Colon (tissue), 2 donors: ENCODE data around the gene SLC29A3.
"Not testable (repeated sequence)": the region's sequence is repeated elsewhere in the genome, so short reads cannot be mapped to it uniquely, and the experiment has no call there.

ENCODE experiments used
- FAIRE-seq: peaks from 2 replicates; lab custom pipeline; 2012; peaks lifted over from hg19 to GRCh38; lab: Jason Lieb, UNC
- donor health status: control.
- donor health status: control.

Gene SLC29A3

DNA sequence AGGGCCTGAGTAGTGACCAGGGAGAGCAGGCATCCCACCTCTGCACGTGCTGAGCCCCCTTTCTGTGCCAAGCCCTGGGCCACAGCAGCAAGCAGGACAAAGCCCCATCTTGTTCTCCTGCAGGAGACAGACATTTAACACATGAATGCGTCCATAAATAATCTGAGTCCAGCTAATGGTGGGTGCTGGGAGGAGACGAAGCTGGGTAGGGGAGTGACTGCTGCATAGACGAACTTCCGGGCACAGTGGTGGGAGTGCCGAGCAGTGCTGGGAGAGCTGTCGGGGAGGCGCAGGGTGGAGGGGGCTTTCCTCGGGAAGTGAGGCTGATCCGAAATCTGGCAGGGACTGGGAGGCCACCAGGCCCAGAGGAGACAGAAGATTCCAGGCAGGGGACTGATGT lies 35.2 kb upstream of the SLC29A3 start:
- FAIRE-seq: no peak

GRCh38 chr10:71284544-71285179 lies 34.4 kb upstream of the SLC29A3 start:
- FAIRE-seq: no peak

- no peak for FAIRE-seq
These were observed 33.9 kb upstream of the SLC29A3 start for GRCh38 chr10:71285180-71285545.

DNA sequence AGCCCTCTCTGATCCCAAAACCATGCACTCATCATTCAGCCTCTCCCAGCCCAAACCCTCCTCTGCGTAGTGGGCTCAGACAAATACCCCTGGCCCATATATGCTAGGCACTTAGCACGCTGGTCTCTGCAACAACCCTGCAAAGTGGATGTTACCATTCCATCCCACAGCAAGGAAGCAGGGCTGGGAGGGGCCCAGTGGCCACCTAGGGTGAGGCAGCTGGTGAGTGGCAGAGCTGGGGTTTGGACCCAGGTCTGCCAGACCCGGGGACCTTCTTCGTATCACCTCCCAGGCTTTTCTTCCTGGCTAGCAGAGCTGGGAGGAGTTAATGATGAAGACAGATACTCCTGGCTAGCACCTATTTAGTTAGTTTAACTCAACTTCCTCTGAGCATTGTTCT lies 33.1 kb upstream of the SLC29A3 start:
- no peak for FAIRE-seq

DNA sequence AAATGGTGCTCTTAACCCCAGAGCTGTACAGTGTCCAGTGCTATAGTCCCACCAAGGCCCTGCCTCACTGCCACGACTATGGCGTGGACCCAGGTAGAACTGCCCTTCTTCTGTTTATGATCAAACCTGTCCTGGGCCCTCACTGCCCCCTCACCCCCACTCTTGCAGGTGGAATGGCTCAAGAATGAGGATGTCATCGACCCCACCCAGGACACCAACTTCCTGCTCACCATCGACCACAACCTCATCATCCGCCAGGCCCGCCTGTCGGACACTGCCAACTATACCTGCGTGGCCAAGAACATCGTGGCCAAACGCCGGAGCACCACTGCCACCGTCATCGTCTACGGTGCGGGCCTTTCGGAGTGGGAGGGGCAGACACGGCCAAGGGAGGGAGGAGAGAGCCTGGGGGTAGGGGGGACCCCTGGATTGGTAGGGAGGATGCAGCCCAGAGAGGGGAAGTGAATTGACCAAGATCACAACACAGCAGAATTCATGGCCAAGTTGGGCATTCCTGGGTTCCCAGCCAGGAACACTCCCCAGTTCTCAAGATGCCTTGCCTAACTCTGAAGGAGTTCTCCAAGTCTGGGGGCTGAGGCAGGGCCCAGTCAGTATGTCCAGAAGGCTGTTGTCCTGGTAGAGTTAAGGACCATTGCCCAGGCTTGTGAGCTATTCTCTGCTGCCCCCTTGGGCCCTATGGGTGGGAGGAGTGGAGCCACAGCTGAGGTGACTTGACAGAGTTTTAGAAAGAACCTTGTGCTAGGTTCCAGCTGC lies 32.4 kb upstream of the SLC29A3 start:
- no peak for FAIRE-seq

- no peak for FAIRE-seq
These were observed 31.6 kb upstream of the SLC29A3 start for GRCh38 chr10:71287456-71287855.

DNA sequence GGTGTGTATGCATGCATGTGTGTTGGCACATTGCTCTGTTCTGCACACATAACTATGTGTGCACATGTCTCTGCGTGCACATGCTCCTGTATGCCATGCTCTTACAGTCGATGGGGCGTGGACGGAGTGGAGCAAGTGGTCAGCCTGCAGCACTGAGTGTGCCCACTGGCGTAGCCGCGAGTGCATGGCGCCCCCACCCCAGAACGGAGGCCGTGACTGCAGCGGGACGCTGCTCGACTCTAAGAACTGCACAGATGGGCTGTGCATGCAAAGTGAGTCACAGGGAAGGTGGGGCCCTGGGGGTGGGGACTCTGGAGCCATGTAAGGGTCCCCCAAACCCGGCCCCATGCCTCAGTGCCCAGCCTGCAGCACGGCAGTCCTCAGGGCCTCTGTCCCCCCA lies 30.6 kb upstream of the SLC29A3 start:
- no peak for FAIRE-seq

DNA sequence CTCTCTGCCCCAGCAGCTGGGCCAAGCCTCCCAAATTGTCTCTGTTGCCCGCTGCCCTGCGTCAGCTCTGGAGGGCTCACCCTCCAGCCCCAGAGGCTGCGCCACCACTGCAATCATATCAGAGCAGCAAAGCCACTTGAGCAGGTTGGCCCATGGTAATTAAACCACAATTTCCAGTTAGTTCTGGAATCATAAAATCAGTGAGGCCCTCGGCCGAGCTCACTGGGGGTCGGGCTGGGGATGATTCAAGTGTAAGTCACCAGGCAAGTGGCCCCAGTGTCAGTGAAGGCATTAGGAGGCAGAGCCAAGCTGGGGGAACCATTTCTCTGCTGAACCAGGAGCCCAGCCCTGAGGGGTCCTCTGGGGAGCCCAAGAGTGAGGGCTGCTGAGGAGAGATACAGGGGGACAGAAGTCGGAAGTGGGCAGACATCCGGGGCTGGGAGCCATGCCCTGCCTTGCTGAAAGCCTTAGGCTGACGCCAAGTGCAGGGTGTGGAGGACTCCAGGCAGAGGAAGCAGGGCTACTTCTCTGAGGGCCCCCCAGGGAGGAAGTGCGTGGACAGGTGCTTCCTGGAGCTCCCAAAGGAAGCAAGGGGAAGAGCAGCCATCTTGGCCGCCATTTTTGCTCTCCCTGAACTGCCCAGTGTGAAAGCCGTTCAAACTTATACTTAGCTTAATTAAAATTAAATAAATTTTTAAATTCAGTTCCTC lies 29.5 kb upstream of the SLC29A3 start:
- FAIRE-seq: no peak

DNA sequence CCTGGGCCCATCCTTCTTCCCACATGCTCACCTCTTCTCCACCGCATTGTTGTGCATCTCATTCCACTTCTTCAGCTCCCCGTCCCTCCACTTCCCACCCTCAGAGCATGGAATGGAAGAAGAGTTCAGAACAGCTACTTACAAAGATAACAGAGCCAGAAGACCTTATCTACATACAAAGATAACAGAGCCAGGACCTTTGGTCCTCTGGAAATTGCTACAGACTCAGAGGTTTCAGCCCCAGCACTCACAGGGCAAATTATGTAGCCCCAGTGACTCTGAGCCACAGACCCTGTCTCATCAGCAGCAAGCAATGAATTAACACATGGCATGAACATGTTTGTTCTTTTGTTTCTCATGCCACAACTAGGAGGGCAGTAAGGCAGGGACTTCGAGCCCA lies 28.7 kb upstream of the SLC29A3 start:
- no peak for FAIRE-seq

DNA sequence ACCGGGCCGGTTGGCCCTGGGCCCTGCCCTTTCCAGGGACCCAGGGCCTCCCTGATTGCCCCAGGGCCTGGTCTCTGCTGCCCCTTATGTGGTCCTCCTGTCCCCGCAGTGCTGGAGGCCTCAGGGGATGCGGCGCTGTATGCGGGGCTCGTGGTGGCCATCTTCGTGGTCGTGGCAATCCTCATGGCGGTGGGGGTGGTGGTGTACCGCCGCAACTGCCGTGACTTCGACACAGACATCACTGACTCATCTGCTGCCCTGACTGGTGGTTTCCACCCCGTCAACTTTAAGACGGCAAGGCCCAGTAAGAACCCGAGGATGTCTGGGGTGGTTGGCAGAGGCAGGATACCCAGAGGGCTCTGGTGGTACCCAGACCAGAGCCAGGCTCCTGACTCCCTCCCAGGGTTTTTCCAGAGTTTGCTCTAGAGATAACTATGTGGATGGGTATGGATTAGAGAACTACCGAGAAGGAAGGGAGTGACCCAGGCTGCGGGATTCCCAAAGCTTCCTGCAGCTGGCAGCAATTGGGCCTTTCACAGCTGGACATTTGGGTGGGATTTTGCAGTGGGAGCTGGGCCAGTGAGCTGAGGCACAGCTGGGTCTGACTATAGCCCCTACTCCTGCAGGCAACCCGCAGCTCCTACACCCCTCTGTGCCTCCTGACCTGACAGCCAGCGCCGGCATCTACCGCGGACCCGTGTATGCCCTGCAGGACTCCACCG lies 28.1 kb upstream of the SLC29A3 start:
- no peak for FAIRE-seq

- no peak for FAIRE-seq
These were observed 27.5 kb upstream of the SLC29A3 start for GRCh38 chr10:71291528-71291900.

- FAIRE-seq: no peak
These were observed 26.2 kb upstream of the SLC29A3 start for GRCh38 chr10:71292624-71293445.

DNA sequence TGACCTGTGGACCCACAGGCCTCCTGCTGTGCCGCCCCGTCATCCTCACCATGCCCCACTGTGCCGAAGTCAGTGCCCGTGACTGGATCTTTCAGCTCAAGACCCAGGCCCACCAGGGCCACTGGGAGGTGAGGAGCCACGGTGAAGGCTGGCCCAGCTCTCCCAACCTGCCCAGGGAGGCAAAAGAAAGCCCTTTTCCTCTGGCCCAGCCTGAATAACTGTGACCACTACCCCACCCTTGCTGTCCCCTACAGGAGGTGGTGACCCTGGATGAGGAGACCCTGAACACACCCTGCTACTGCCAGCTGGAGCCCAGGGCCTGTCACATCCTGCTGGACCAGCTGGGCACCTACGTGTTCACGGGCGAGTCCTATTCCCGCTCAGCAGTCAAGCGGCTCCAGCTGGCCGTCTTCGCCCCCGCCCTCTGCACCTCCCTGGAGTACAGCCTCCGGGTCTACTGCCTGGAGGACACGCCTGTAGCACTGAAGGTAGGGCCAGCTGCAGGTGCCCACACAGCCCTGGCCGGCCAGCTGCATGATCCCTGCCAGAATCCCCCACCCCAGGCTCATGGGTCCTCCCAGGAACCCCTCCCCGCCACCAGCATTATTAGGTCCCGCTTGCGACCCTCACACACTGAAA lies 25.5 kb upstream of the SLC29A3 start:
- no peak for FAIRE-seq

GRCh38 chr10:71294091-71294561 lies 24.9 kb upstream of the SLC29A3 start:
- no peak for FAIRE-seq

DNA sequence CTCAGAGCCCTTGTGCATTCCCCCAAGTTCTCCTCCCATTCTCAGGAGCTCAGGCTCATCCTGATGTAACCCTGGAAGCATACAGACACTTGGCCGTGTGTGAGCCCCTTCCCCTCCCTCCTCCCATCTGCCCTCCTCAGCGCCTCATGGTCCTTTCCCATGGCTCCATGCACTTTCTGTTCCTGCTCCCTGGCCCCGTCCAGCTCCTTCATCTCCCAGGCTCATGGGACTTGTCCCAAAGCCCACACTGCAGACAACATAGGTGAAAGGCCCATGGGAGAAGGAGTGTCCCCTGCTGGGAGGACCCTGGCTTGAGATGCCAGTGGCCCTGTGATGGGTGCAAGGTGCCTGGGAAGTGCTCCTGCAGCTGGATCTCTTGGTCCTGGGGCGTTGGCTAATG lies 24.2 kb upstream of the SLC29A3 start:
- no peak for FAIRE-seq

DNA sequence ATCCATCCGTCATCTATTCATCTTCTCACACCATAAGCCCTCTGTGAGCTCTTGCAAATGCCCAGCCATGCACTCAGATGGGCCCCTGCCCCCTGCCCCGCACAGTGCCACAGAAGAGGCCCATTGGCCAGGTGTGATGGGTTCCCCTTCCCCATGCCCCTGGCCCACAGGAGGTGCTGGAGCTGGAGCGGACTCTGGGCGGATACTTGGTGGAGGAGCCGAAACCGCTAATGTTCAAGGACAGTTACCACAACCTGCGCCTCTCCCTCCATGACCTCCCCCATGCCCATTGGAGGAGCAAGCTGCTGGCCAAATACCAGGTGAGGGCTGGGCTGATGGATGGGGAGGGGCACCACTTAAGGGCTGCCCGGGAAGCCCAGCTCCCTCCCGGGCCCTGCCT lies 23.4 kb upstream of the SLC29A3 start:
- no peak for FAIRE-seq

GRCh38 chr10:71296086-71296485 lies 23.0 kb upstream of the SLC29A3 start:
- FAIRE-seq: no peak

- not testable (repeated sequence) for FAIRE-seq
These were observed 22.2 kb upstream of the SLC29A3 start for GRCh38 chr10:71296811-71297210.

GRCh38 chr10:71297343-71297742 lies 21.7 kb upstream of the SLC29A3 start:
- FAIRE-seq: no peak

GRCh38 chr10:71299071-71299785 lies 19.8 kb upstream of the SLC29A3 start:
- no peak for FAIRE-seq
